Right renal pelvis (tissue), 4 donors: ENCODE measurements around the gene OR52B6. TPM values are rescaled to one million over a fixed set of nuclear protein-coding genes. Genes with fewer than 3 reads are reported as not detected.

ENCODE experiments used
- polyA plus RNA-seq, 4 donors: library from polyadenylated mRNA; unstranded; fragments of 120-200 nt; gene quantifications; one replicate each; pipeline ENCODE4 v1.2.1, GENCODE V29; 2013; ENCODE audit not compliant: insufficient read length in 4 of 4

The OR52B6 gene
- polyA plus RNA-seq, 4 donors: 0.05 TPM; not detected in 3

Other genes with a start within 250 kb of the OR52B6 start
- under 1 TPM; 0.35 to 0.69 (median 0.60) TPM for gene OR51B5, start 237.4 kb upstream of the OR52B6 start, polyA plus RNA-seq
- gene OR51B6, start 229.4 kb upstream of the OR52B6 start, polyA plus RNA-seq: not detected
- gene OR51M1, start 197.1 kb upstream of the OR52B6 start, polyA plus RNA-seq: under 1 TPM in 1 of 4 donors, not detected in 3; 0.04 TPM
- under 1 TPM in 1 of 4 donors, not detected in 3; 0.06 TPM for gene OR51Q1, start 158.8 kb upstream of the OR52B6 start, polyA plus RNA-seq
- not detected for gene OR51I1, start 139.4 kb upstream of the OR52B6 start, polyA plus RNA-seq
- gene OR51I2, start 131.6 kb upstream of the OR52B6 start, polyA plus RNA-seq: not detected
- gene OR52D1, start 92.2 kb upstream of the OR52B6 start, polyA plus RNA-seq: not detected
- gene UBQLN3, start 70.9 kb upstream of the OR52B6 start, polyA plus RNA-seq: not detected
- under 1 TPM; 0.34 to 0.91 (median 0.50) TPM for gene UBQLNL, start 64.2 kb upstream of the OR52B6 start, polyA plus RNA-seq
- not detected for gene OR52H1, start 32.3 kb upstream of the OR52B6 start, polyA plus RNA-seq
- gene TRIM6, start 15.8 kb downstream of the OR52B6 start, polyA plus RNA-seq: 10 to 100 TPM; 16.9 to 73.5 (median 39.6) TPM
- 10 to 100 TPM in 3 of 4 donors, 1 to 10 TPM in 1; 8.2 to 12.7 (median 11.5) TPM for gene TRIM34, start 44.1 kb downstream of the OR52B6 start, polyA plus RNA-seq
- gene TRIM5, start 104.2 kb downstream of the OR52B6 start, polyA plus RNA-seq: 10 to 100 TPM; 34.8 to 46.9 (median 41.6) TPM
- 10 to 100 TPM in 1 of 4 donors, 1 to 10 TPM in 3; 6.9 to 10.6 (median 7.9) TPM for gene TRIM22, start 108.9 kb downstream of the OR52B6 start, polyA plus RNA-seq
- not detected for gene OR56B1, start 155.6 kb downstream of the OR52B6 start, polyA plus RNA-seq
- gene OR52N4, start 173.4 kb downstream of the OR52B6 start, polyA plus RNA-seq: not detected
- gene OR52N5, start 202.5 kb downstream of the OR52B6 start, polyA plus RNA-seq: not detected
- not detected for gene OR52N1, start 210.4 kb downstream of the OR52B6 start, polyA plus RNA-seq
- not detected for gene OR52N2, start 228.0 kb downstream of the OR52B6 start, polyA plus RNA-seq